ENCODE results near the gene PPM1D. TPM values are rescaled to one million over a fixed set of nuclear protein-coding genes. Genes with fewer than 3 reads are reported as not detected.
"Not testable (repeated sequence)": the region's sequence is repeated elsewhere in the genome, so short reads cannot be mapped to it uniquely, and the experiment has no call there.

Gene PPM1D
- total RNA-seq, 6 experiments from 2014 or later, result 4.9 to 5.6 (median 5.4) TPM

DNA sequence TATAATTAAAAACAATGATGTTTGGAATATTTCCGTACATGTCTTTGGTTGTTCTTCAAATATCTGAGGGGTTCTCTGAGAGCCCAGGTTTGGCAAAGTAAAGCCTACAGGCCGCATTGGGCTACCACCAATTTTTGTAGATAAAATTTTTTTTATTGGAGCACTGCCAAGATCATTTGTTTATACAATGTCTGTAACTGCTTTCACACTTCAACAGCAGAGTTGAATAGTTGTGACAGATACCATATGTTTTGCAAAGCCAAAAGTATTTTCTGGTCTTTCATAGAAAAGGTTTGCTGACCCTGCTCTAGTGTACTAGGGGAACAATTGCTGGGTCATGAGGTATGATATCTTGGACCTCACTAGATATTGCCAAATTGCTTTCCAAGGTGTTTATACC, 10.5 kb downstream of the PPM1D start:
- H3K4me3 ChIP-seq, result no peak overlapping the region
- no peaks in the 10 kb centered on the region for H3K36me3 ChIP-seq
- ATAC-seq, result no peak
- DNase-seq, result no peak
- H3K9me3 ChIP-seq, result no peaks in the 10 kb centered on the region
- TF ChIP-seq POLR2A (IDR thresholded peaks at IDR 0.05), result no peak
- TF ChIP-seq, protein P1, sequence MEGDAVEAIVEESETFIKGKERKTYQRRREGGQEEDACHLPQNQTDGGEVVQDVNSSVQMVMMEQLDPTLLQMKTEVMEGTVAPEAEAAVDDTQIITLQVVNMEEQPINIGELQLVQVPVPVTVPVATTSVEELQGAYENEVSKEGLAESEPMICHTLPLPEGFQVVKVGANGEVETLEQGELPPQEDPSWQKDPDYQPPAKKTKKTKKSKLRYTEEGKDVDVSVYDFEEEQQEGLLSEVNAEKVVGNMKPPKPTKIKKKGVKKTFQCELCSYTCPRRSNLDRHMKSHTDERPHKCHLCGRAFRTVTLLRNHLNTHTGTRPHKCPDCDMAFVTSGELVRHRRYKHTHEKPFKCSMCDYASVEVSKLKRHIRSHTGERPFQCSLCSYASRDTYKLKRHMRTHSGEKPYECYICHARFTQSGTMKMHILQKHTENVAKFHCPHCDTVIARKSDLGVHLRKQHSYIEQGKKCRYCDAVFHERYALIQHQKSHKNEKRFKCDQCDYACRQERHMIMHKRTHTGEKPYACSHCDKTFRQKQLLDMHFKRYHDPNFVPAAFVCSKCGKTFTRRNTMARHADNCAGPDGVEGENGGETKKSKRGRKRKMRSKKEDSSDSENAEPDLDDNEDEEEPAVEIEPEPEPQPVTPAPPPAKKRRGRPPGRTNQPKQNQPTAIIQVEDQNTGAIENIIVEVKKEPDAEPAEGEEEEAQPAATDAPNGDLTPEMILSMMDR (IDR thresholded peaks at IDR 0.05), result no peak
- no peaks in the 10 kb centered on the region for H3K27me3 ChIP-seq
- no peak overlapping the region for H3K27ac ChIP-seq
- intact Hi-C loops (cut with DNase I), result no loop called here
- H3K4me1 ChIP-seq, result peaks cover 0 to 6% (median 3%) of the 10 kb centered on the region in 4 donors
- 43% methylated on average over 2 of the region's 2 CpGs for WGBS (ENCODE audit: insufficient coverage, low coverage, low lambda C conversion rate, missing lambda C conversion rate)

DNA sequence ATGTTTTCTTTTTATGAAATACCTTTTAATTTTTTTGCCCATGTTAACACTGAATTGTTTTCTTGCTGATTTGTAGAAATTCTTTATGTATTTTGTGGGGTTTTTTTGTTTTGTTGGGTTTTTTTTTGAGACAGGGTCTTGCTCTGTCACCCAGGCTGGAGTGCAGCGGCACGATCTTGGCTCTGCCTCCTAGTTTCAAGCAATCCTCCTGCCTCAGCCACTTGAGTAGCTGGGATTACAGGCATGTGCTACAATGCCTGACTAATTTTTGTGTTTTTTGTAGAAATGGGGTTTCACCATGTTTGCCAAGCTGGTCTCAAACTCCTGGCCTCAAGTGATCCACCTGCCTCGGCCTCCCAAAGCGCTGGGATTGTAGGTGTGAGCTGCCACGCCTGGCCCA, 11.3 kb downstream of the PPM1D start:
- H3K27ac ChIP-seq; DNase-seq; H3K36me3 ChIP-seq; H3K9me3 ChIP-seq; H3K4me3 ChIP-seq; intact Hi-C loops (cut with DNase I); H3K27me3 ChIP-seq; ATAC-seq; H3K4me1 ChIP-seq: not testable (repeated sequence)
- 96% methylated on average over 5 of the region's 5 CpGs for WGBS (ENCODE audit: insufficient coverage, low coverage, low lambda C conversion rate, missing lambda C conversion rate)

DNA sequence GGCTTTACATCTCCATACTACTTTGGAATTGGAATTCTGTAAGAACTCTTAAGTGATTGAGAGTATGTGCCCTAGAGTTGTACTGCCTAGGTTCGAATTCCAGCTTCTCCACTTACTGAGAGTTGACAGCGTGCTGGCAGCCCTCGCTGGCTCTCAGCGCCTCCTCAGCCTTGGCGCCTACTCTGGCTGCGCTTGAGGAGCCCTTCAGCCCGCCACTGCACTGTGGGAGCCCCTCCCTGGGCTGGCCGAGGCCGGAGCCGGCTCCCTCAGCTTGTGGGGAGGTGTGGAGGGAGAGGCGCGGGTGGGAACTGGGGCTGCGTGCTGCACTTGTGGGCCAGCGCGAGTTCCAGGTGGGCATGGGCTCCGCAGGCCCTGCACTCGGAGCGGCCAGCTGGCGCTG, 13.3 kb downstream of the PPM1D start:
- intact Hi-C loops (cut with DNase I), result no loop called here
- Histone ChIP-seq H3K27me3 (no peaks in the 10 kb centered on the region), H3K36me3 (no peaks in the 10 kb centered on the region), H3K27ac (no peak overlapping the region), H3K4me3 (no peak overlapping the region), H3K4me1 (peaks cover 0 to 6% (median 3%) of the 10 kb centered on the region in 4 donors), H3K9me3 (no peaks in the 10 kb centered on the region)
- no peak for TF ChIP-seq POLR2A (IDR thresholded peaks at IDR 0.05)
- TF ChIP-seq, protein P1 (IDR thresholded peaks at IDR 0.05), result no peak
- DNase-seq, result no peak
- WGBS (ENCODE audit: insufficient coverage, low coverage, low lambda C conversion rate, missing lambda C conversion rate), result no CpG with 5 or more reads among the region's 19 CpGs
- ATAC-seq, result no peak

DNA sequence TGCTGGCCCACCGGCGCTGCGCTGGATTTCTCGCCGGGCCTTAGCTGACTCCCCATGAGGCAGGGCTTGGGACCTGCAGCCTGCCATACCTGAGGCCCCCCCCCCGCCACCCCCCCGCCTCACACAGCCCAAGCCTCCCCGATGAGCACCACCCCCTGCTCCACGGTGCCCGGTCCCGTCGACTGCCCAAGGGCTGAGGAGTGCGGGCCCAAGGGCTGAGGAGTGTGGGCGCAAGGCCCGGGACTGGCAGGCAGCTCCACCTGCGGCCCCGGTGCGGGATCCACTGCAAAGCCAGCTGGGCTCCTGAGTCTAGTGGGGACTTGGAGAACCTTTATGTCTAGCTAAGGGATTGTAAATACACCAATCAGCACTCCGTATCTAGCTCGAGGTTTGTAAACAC, 13.8 kb downstream of the PPM1D start:
- intact Hi-C loops (cut with DNase I); DNase-seq; ATAC-seq; H3K4me1 ChIP-seq; H3K9me3 ChIP-seq; H3K4me3 ChIP-seq; H3K27ac ChIP-seq; H3K36me3 ChIP-seq; H3K27me3 ChIP-seq: not testable (repeated sequence)
- WGBS (ENCODE audit: insufficient coverage, low coverage, low lambda C conversion rate, missing lambda C conversion rate), result 83% methylated on average over 4 of the region's 20 CpGs

DNA sequence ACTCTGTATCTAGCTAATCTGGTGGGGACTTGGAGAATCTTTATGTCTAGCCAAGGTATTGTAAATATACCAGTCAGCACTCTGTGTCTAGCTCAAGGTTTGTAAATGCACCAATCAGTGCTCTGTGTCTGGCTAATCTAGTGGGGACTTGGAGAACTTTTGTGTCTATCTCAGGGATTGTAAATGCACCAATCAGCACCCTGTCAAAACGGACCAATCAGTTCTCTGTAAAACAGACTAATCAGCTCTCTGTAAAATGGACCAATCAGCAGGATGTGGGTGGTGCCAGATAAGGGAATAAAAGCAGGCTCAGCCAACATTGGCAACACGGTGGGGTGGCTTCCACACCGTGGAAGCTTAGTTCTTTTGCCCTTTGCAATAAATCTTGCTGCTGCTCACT, 14.3 kb downstream of the PPM1D start:
- H3K4me1 ChIP-seq; H3K36me3 ChIP-seq; intact Hi-C loops (cut with DNase I): not testable (repeated sequence)

DNA sequence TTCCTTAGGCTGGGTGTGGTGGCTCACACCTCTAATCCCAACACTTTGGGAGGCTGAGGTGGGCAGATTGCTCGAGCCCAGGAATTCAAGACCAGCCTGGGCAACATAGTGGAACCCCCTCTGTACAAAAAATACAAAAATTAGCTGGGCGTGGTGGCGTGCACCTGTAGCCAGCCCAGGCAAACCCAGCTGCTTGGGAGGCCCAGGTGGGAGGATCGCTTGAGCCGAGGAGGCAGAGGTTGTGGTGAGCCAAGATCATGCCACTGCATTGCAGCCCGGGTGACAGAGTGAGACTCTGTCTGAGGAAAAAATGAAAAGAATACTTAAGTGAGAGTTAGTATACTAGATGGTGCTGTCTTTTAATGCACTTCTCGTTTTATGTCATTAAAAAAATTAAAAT, 15.1 kb downstream of the PPM1D start:
- ATAC-seq, result no peak
- H3K4me1 ChIP-seq, result peaks cover 0 to 6% (median 3%) of the 10 kb centered on the region in 4 donors
- intact Hi-C loops (cut with DNase I), result no loop called here
- TF ChIP-seq, protein P1 (IDR thresholded peaks at IDR 0.05), result no peak
- TF ChIP-seq POLR2A (IDR thresholded peaks at IDR 0.05), result no peak
- no peaks in the 10 kb centered on the region for H3K27me3 ChIP-seq
- 87% methylated on average over 7 of the region's 7 CpGs for WGBS (ENCODE audit: insufficient coverage, low coverage, low lambda C conversion rate, missing lambda C conversion rate)
- no peaks in the 10 kb centered on the region for H3K36me3 ChIP-seq
- DNase-seq, result no peak
- no peak overlapping the region for H3K27ac ChIP-seq
- no peak overlapping the region for H3K4me3 ChIP-seq
- H3K9me3 ChIP-seq, result no peaks in the 10 kb centered on the region

More for the DNA sequence above, 14.3 kb downstream of the PPM1D start:
- DNase-seq, ATAC-seq, H3K27me3 ChIP-seq, H3K9me3 ChIP-seq, H3K27ac ChIP-seq, H3K4me3 ChIP-seq: not testable (repeated sequence)
- 95% methylated on average over 3 of the region's 3 CpGs for WGBS (ENCODE audit: insufficient coverage, low coverage, low lambda C conversion rate, missing lambda C conversion rate)
